ENCODE data around the gene ING4. TPM values are rescaled to one million over a fixed set of nuclear protein-coding genes. Genes with fewer than 3 reads are reported as not detected.

ING4 gene
- total RNA-seq, 1 experiment from 2014 or later: 23.0 TPM

DNA sequence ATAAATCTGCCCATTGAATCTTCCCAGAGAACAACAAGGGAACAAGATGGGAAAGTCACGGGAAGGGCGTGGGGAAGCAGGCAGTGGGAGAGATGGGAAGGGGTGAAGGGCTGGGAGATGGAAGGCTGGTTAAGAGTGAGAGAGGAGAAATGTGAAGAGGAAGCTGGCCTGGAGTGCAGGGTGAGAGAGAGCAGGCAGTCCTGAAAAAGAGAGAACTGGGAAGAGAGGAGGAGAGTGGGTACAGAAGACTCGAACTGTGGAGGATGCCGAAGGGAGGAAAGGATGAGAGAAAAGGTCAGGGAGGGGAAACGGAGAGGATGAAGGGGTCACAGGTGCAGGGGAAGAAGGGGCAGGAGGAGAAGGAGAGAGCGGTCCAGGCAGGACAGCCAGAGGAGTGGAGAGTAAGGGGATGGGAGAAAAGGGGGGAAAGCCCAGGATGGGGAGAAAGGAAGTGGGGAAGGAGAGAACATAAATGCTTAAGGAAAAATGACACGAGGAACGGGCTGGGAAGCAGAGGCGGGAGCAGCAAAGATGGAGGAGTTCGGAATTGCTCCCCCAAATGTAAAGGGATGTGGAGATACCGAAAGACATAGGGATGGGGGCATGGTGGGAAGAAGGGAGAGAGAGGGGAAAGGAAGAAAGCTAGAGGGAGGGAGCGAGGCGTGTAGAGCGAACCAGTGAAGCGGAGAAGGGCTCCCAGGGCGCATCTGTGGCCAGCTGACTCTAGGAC, 36.5 kb upstream of the ING4 start (continued):
- TF ChIP-seq NFE2L1 (CRISPR knock-in tag; IDR thresholded peaks at IDR 0.05): no peak
- TF ChIP-seq, protein P1, sequence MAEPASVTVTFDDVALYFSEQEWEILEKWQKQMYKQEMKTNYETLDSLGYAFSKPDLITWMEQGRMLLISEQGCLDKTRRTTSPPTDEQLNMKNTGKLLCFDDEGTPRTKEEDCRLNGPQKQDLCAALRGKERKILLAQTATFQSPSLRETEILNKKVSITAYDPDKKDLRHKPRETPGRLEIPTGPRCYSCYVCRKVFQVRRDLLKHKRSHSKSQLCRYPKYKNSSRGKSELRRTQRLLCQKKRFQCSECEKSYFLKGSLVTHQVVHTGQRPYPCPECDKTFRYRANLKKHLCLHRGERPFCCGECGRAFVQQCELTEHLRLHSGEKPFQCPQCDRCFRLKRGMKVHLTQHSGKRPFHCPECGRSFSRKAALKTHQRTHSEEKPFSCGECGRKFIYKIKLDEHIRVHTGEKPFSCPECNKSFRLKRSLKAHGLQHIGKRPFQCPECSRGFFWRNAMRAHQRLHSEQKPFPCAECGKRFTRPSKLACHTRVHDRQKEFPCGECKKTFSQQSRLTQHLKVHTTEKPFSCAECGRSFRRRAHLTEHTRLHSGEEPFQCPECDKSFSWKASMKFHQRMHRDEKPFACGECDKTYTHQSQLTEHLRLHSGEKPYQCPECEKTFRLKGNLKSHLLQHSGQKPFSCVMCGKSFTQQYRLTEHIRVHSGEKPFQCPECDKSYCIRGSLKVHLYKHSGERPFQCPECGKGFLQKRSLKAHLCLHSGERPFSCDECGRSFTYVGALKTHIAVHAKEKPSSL (CRISPR knock-in tag; conservative IDR thresholded peaks at IDR 0.05): no peak
- TF ChIP-seq ZNF396 (CRISPR knock-in tag; IDR thresholded peaks at IDR 0.05; ENCODE audit: borderline replicate concordance): no peak
- TF ChIP-seq MAX (CRISPR knock-in tag; IDR thresholded peaks at IDR 0.05): no peak
- TF ChIP-seq ZNF416 (CRISPR knock-in tag; IDR thresholded peaks at IDR 0.05): no peak
- no peak for TF ChIP-seq SP1 (CRISPR knock-in tag; conservative IDR thresholded peaks at IDR 0.05)
- TF ChIP-seq TEAD1 (CRISPR knock-in tag; IDR thresholded peaks at IDR 0.05): no peak
- no peak for TF ChIP-seq SOX15 (CRISPR knock-in tag; IDR thresholded peaks at IDR 0.05)

GRCh38 chr12:6698352-6699046, 35.6 kb upstream of the ING4 start:
- H3K4me1 Mint-ChIP-seq: peaks cover 28% of the 10 kb centered on the region
- peak overlapping the region; percentile 83 for H3K4me3 Mint-ChIP-seq
- DNase-seq (ENCODE audit: low spot score) (no peak), ATAC-seq (no peak)
- no peak overlapping the region; the same call in 1 of the 2 replicates for H3K27ac Mint-ChIP-seq
- ChIA-PET CTCF (interaction anchor here (0.5 to 3.1 kb wide), 17 partner anchors 9 to 128 kb away, joined by 3 to 49 read pairs (median 4); partner anchors contain the start of genes CD4, COPS7A, GPR162 and LPAR5), POLR2A (interaction anchor here (1.0 to 1.7 kb wide), 2 partner anchors 9 kb away, joined by 4 to 7 read pairs; partner anchors contain the start of gene ZNF384)
- no peaks in the 10 kb centered on the region for H3K36me3 Mint-ChIP-seq
- no peaks in the 10 kb centered on the region for H3K9me3 Mint-ChIP-seq
- peaks cover 50% of the 10 kb centered on the region for H3K27me3 Mint-ChIP-seq (ENCODE audit: low read depth)
- TF ChIP-seq, protein P2, sequence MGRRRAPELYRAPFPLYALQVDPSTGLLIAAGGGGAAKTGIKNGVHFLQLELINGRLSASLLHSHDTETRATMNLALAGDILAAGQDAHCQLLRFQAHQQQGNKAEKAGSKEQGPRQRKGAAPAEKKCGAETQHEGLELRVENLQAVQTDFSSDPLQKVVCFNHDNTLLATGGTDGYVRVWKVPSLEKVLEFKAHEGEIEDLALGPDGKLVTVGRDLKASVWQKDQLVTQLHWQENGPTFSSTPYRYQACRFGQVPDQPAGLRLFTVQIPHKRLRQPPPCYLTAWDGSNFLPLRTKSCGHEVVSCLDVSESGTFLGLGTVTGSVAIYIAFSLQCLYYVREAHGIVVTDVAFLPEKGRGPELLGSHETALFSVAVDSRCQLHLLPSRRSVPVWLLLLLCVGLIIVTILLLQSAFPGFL (CRISPR knock-in tag; IDR thresholded peaks at IDR 0.05; ENCODE audit: borderline replicate concordance): no peak
- TF ChIP-seq RORB (CRISPR knock-in tag; IDR thresholded peaks at IDR 0.05) (no peak), SMAD4 (CRISPR knock-in tag; IDR thresholded peaks at IDR 0.05) (no peak), TCF7 (CRISPR knock-in tag; IDR thresholded peaks at IDR 0.05; ENCODE audit: low read depth) (no peak), MXD4 (CRISPR knock-in tag; IDR thresholded peaks at IDR 0.05; ENCODE audit: borderline replicate concordance) (no peak), PRRX2 (CRISPR knock-in tag; IDR thresholded peaks at IDR 0.05) (no peak), CDX4 (CRISPR knock-in tag; IDR thresholded peaks at IDR 0.05; ENCODE audit: borderline replicate concordance) (no peak), TEAD4 (CRISPR knock-in tag; IDR thresholded peaks at IDR 0.05) (no peak), ZNF138 (CRISPR knock-in tag; conservative IDR thresholded peaks at IDR 0.05) (no peak), ZBTB21 (CRISPR knock-in tag; IDR thresholded peaks at IDR 0.05; ENCODE audit: borderline replicate concordance) (no peak), CREB1 (CRISPR knock-in tag; IDR thresholded peaks at IDR 0.05) (no peak), CBFB (CRISPR knock-in tag; IDR thresholded peaks at IDR 0.05; ENCODE audit: low read depth) (no peak), JAZF1 (CRISPR knock-in tag; IDR thresholded peaks at IDR 0.05) (no peak), JUN (CRISPR knock-in tag; IDR thresholded peaks at IDR 0.05) (no peak), ARID4B (CRISPR knock-in tag; IDR thresholded peaks at IDR 0.05; ENCODE audit: borderline replicate concordance) (no peak), ZNF121 (CRISPR knock-in tag; IDR thresholded peaks at IDR 0.05) (no peak), ZNF671 (CRISPR knock-in tag; IDR thresholded peaks at IDR 0.05) (no peak)
